GM18499 (cell line): ENCODE data around the gene TAF1.
"Not testable (repeated sequence)": the region's sequence is repeated elsewhere in the genome, so short reads cannot be mapped to it uniquely, and the experiment has no call there.

ENCODE experiments used
- ATAC-seq: cut with Tn5 transposase; IDR thresholded peaks from one replicate; pipeline ENCODE4 v1.9.1; 2021; ENCODE audit warnings: moderate number of reproducible peaks; ENCODE audit not compliant: insufficient read depth, unreplicated experiment

Gene TAF1

DNA sequence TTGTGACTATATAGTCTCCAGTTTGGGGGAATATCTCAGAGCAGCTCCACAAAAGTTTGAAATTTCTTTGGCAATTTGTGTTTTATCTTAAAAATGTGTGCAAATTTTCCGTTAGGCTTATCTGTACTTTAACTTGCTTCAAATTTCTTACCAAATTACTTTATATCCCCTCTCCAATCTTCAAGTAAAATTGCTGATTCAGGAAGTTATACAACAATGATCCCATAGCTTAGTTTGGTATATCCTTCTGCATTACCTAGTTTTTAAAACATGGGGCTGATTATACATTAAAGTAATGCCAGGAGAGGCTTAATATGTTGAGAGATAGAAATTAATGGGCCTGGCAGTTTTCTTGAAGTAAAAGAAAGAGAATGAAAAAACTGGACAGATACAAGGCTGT lies 66.6 kb downstream of the TAF1 start:
- ATAC-seq = no peak

- no peak for ATAC-seq
Measured at GRCh38 chrX:71438750-71439149, 72.6 kb downstream of the TAF1 start.

DNA sequence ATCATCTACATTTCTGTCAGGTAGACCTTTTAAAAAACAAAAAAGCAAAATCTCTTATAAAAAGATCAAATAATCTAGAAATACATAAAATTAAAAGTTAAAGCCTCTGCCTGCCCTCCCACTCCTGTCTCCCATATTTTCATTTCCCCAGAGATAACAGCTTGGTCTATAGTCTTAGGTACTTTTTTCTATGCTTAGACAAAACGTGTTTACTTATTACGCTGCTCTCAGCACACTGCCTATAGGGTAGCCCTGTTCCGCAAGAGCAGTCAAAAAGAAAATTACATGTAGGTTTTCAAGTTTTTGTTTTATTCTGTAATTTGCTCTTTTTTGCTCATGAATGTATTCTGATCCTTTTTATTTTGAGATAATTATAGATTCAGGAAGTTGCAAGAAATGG lies 73.3 kb downstream of the TAF1 start:
- ATAC-seq = no peak

DNA sequence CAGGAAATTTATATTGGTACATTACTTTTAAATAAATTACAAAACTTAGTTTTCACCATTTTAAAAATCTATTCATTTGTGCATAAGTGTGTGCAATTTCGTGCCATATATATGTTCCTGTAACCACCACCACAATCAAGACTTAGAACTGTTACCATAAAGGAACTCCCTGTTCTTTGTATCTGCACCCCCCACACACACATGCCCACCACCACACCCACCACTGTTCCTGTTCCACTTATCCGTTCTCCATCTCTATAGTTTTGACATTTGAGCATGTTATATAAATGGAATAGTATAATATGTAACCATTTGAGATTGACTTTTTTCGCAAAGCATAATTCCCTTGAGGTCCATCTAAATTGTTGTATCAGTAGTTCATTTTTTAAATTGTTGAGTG lies 73.7 kb downstream of the TAF1 start:
- no peak for ATAC-seq

- ATAC-seq = no peak
Measured at GRCh38 chrX:71440401-71440800, 74.2 kb downstream of the TAF1 start.

GRCh38 chrX:71441809-71442208 lies 75.7 kb downstream of the TAF1 start:
- ATAC-seq = not testable (repeated sequence)

GRCh38 chrX:71450433-71451106 lies 84.4 kb downstream of the TAF1 start:
- no peak for ATAC-seq

DNA sequence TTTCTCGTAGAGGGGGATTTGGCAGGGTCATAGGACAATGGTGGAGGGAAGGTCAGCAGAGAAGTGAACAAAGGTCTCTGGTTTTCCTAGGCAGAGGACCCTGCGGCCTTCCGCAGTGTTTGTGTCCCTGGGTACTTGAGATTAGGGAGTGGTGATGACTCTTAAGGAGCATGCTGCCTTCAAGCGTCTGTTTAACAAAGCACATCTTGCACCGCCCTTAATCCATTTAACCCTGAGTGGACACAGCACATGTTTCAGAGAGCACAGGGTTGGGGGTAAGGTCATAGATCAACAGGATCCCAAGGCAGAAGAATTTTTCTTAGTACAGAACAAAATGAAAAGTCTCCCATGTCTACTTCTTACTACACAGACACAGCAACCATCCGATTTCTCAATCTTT lies 85.4 kb downstream of the TAF1 start:
- ATAC-seq = not testable (repeated sequence)

DNA sequence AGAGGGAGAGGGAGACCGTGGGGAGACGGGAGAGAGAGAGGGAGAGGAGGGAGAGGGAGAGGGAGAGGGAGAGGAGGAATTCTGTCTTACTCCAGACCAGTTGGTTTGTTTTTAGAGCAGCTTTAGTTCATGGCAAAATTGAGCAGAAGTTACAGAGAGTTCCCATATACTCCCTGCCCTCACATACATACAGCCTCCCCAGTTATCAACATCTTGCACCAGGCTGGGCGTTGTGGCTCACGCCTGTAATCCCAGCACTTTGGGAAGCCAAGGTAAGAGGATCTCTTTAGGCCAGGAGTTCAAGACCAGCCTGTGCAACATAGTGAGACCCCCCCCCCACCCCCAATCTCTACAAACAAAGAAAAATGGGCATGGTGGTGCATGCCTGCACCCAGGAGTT lies 86.9 kb downstream of the TAF1 start:
- ATAC-seq = no peak

- ATAC-seq = no peak
Measured at GRCh38 chrX:71454222-71454621, 88.1 kb downstream of the TAF1 start.

DNA sequence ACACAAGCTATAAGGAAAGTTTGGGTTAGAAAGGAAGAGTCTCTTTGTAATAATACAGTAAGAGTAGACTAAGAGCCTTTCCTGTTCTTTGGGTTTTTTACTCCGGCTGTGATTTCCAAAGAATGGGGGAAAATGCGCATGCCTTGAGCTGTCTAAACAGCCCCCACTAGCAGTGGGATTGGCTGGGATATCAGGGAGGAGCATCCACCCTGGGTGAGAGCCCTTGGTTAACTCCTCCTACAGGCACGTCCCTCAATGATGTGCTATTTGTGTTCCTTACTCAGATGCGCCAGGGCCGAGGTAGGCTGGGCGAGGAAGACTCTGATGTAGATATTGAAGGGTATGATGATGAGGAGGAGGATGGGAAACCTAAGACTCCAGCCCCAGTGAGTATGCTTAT lies 92.7 kb downstream of the TAF1 start:
- ATAC-seq = no peak

DNA sequence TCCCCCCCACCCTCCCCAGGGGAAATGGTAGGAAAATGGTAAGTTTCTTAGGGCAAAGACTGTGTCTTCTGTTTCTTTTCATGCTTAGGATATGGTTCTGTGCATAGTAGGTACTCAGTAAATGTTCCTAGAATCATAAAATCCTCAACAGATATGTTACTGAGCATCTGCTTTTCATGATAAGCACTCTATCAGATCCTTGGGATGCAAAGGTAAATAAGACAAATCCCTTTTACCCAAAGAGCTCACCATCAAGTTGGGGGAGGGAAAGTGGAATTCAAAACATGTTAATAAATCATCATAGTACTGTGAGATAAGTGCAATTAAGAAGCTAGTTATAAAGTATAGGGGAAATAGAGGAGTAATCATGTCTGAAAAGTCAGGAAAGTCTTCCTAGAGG lies 98.8 kb downstream of the TAF1 start:
- no peak for ATAC-seq

- no peak for ATAC-seq
Measured at GRCh38 chrX:71466979-71467523, 100.9 kb downstream of the TAF1 start.

GRCh38 chrX:71475785-71476540 lies 109.8 kb downstream of the TAF1 start:
- no peak for ATAC-seq

- ATAC-seq = no peak
Measured at GRCh38 chrX:71482228-71482958, 116.2 kb downstream of the TAF1 start.

GRCh38 chrX:71487814-71488213 lies 121.7 kb downstream of the TAF1 start:
- no peak for ATAC-seq

- ATAC-seq = no peak
Measured at GRCh38 chrX:71489540-71489939, 123.4 kb downstream of the TAF1 start.

- ATAC-seq = no peak
Measured at GRCh38 chrX:71492231-71493065, 126.3 kb downstream of the TAF1 start.

GRCh38 chrX:71493111-71493613 lies 127.0 kb downstream of the TAF1 start:
- no peak for ATAC-seq

DNA sequence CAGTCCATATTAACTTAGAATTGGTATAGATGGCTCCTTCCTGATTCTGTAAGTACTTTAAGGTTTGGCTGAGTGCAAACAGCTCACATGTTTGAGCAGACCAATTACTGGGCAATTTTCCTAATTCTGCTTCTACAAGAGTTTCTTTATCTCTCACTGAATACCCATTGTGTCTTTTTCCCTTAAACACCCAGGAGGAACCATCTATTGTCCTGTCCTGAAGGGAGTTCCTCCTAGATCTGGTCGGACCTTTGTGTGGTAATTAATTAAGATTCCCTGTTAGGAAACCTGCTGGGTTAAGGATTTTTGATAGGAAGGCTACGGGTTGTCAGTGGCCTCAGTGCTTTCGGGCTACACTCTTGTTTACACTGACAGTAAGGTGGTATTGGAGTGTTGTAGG lies 129.8 kb downstream of the TAF1 start:
- not testable (repeated sequence) for ATAC-seq
